Activated CD8-positive, alpha-beta T cell treated with anti-CD3 and anti-CD28 coated beads, Interleukin-2, amount 10 ng/mL, durations not matched to agents 7 days and 5 days (primary cell): Measurements from ENCODE around the gene SHB. TPM values are rescaled to one million over a fixed set of nuclear protein-coding genes. Genes with fewer than 3 reads are reported as not detected.

ENCODE experiments used
- ATAC-seq: fragments of 150-1000 bp; cut with Tn5 transposase; one replicate; pipeline ENCODE4 v1.10.0; 2021; ENCODE audit warnings: moderate library complexity
- CTCF ChIA-PET: fragments of 350-600 bp; sonication (Branson Sonifier 250); formaldehyde crosslinking; loops from one replicate; lab custom pipeline; 2021; ENCODE audit warnings: antibody characterized with exemption; lab: Charles Lee
- POLR2A ChIA-PET: fragments of 350-600 bp; sonication (Branson Sonifier 250); formaldehyde crosslinking; loops from one replicate; lab custom pipeline; 2021; ENCODE audit warnings: antibody characterized with exemption; lab: Charles Lee
- DNase-seq: peaks from one replicate; pipeline ENCODE4 v3.0.0-alpha.2; 2020
- H3K27ac Mint-ChIP-seq: one replicate; pipeline ENCODE4 v1.8.0; 2021; ENCODE audit warnings: mild to moderate bottlenecking, mixed read lengths
- H3K27me3 Mint-ChIP-seq: one replicate; pipeline ENCODE4 v1.8.0; 2021; ENCODE audit warnings: low read depth, mixed read lengths
- H3K36me3 Mint-ChIP-seq: one replicate; pipeline ENCODE4 v1.8.0; 2021; ENCODE audit warnings: low read depth, mixed read lengths
- H3K4me1 Mint-ChIP-seq: one replicate; pipeline ENCODE4 v1.8.0; 2021; ENCODE audit warnings: low read depth, mixed read lengths
- H3K4me3 Mint-ChIP-seq: one replicate; pipeline ENCODE4 v1.8.0; 2021; ENCODE audit warnings: mild to moderate bottlenecking, mixed read lengths
- H3K9me3 Mint-ChIP-seq: one replicate; pipeline ENCODE4 v1.8.0; 2022; ENCODE audit warnings: mixed read lengths; ENCODE audit not compliant: insufficient read depth
- total RNA-seq, 2 experiments: library from RNA; stranded (reverse); gene quantifications; one replicate each; pipeline ENCODE4 v1.2.3, GENCODE V29; 2021

The SHB gene
- total RNA-seq, 2 experiments from 2014 or later: 0.57 to 0.58 TPM

DNA sequence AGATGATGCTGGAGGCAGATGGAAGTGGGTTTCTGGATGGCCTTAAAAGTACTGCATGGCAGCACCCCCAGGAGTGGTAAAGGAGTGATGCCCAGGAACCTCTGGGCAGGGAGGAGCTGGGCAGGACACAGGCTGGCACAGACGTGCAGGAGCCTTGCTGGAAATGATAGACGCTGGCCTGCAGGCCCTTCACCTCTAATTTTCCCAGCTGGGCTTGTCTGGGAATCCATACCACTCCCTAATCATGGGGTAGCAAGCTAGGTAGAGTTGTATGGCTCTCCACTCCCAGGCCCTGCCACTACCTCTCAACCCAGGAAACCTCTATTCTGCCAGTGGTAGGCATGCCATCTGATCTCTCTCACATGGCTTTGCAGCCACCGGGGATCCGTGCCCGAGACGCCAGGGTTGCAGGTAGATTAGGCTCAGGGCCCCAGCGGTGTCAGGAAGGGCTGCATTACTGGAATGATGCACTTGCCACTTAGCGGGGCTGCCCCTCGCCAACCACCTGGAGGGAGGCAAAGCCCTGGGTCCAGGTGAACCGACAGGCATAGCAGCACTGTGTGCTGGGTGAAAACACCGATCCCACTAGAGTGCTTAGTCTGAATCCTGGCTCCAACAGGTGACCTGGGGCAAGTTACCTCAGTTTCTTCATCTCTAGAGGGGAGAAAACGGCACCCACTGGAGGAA is 85.5 kb downstream of the SHB start:
- Mint-ChIP-seq H3K4me3 (no peak overlapping the region), H3K9me3 (no peaks in the 10 kb centered on the region), H3K36me3 (no peaks in the 10 kb centered on the region), H3K27ac (no peak overlapping the region), H3K4me1 (peaks cover 22% of the 10 kb centered on the region), H3K27me3 (no peaks in the 10 kb centered on the region)
- DNase-seq (no peak), ATAC-seq (no peak)
- ChIA-PET POLR2A (no interaction called here), CTCF (interaction anchor here (0.6 kb wide), 1 partner anchor 10 kb away, joined by 3 read pairs; no protein-coding TSS in a partner anchor)

- POLR2A ChIA-PET: no interaction called here
- peaks cover 4% of the 10 kb centered on the region for H3K27me3 Mint-ChIP-seq
- DNase-seq (no peak), ATAC-seq (no peak)
- H3K4me3 Mint-ChIP-seq: no peak overlapping the region
- peaks cover 6% of the 10 kb centered on the region for H3K4me1 Mint-ChIP-seq
- H3K36me3 Mint-ChIP-seq: no peaks in the 10 kb centered on the region
- no peaks in the 10 kb centered on the region for H3K9me3 Mint-ChIP-seq
- no peak overlapping the region for H3K27ac Mint-ChIP-seq
- CTCF ChIA-PET: no interaction called here
Measured at GRCh38 chr9:37979844-37980243, 89.2 kb downstream of the SHB start.

GRCh38 chr9:37978983-37979382 is 90.0 kb downstream of the SHB start:
- DNase-seq (no peak), ATAC-seq (no peak)
- ChIA-PET POLR2A (no interaction called here), CTCF (no interaction called here)
- Mint-ChIP-seq H3K9me3 (no peaks in the 10 kb centered on the region), H3K36me3 (no peaks in the 10 kb centered on the region), H3K27ac (no peak overlapping the region), H3K4me1 (no peaks in the 10 kb centered on the region), H3K4me3 (no peak overlapping the region), H3K27me3 (peaks cover 4% of the 10 kb centered on the region)

GRCh38 chr9:37978481-37978864 is 90.6 kb downstream of the SHB start:
- ATAC-seq (no peak), DNase-seq (no peak)
- Mint-ChIP-seq H3K36me3 (no peaks in the 10 kb centered on the region), H3K9me3 (no peaks in the 10 kb centered on the region), H3K27ac (no peak overlapping the region), H3K27me3 (peaks cover 4% of the 10 kb centered on the region), H3K4me3 (no peak overlapping the region), H3K4me1 (no peaks in the 10 kb centered on the region)
- CTCF ChIA-PET: no interaction called here
- POLR2A ChIA-PET: no interaction called here

DNA sequence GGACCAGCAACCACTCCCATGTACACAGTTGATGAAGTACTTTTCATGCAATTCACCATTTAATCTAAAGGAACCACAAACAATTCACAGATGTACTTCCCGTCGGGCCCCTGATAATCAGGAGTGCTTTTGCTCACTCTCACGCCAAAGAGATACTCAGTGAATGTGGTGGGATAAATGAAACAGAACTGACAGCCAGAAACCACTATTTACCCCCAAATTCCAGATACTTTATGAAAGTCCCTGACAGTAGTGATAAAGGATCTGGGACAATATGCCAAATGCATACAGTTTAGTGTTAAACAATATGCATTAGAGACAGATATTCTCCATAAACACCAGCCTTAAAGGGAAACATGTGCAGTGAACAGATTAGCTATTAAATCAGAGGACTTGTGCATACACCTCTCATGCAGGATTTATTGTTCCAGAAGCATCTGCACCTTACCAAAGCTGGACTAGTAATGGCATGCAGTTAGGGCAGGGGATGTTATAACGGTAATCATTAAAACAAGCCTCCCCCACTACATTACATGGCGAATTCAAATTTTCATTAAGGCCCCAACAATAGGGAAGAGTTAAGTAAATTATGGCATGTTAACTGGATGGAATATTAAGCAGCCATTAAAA is 91.1 kb downstream of the SHB start:
- ATAC-seq: no peak
- no peak overlapping the region for H3K27ac Mint-ChIP-seq
- ChIA-PET CTCF (no interaction called here), POLR2A (no interaction called here)
- no peaks in the 10 kb centered on the region for H3K9me3 Mint-ChIP-seq
- H3K36me3 Mint-ChIP-seq: no peaks in the 10 kb centered on the region
- peaks cover 4% of the 10 kb centered on the region for H3K27me3 Mint-ChIP-seq
- no peak for DNase-seq
- H3K4me3 Mint-ChIP-seq: no peak overlapping the region
- no peaks in the 10 kb centered on the region for H3K4me1 Mint-ChIP-seq

DNA sequence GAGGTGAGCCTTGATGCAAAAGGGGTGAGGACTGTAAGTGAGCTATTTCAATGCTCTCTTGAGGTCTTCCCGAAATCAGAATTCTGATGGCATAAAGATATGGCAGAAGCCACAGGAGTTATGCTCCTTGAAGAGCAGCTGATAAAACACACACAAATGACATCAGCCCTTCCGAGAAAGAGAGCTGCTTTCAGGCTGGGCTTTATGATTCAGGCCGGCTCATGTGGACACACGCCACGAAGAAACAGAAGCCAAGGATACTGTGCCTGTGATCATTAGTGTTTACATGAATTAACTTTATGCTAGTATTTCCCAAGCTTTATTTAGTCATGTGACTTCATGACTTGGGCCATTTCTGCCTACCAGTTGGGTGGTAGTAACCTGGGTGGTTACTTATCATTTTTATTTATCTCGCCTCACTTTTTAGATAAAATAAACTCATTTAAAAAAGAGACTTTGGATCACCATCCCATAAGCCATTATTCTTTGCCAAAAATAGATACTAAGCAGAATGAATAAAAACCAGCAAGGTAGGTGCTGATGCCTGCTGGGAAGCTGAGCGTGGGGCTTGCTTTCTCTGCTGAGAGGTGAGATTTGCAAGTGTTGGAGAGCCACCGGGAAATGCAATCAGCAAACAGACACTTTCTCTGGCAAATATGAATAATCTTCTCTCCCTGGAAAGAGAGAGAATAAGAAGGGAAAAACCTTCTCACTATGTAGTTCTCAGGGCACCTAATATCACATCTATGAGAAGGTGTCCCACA is 92.1 kb downstream of the SHB start:
- H3K9me3 Mint-ChIP-seq: no peaks in the 10 kb centered on the region
- ChIA-PET POLR2A (no interaction called here), CTCF (interaction anchor here (0.9 kb wide), 1 partner anchor 53 kb away, joined by 3 read pairs; no protein-coding TSS in a partner anchor)
- peaks cover 4% of the 10 kb centered on the region for H3K27me3 Mint-ChIP-seq
- no peaks in the 10 kb centered on the region for H3K4me1 Mint-ChIP-seq
- DNase-seq (no peak), ATAC-seq (no peak)
- H3K4me3 Mint-ChIP-seq: no peak overlapping the region
- no peaks in the 10 kb centered on the region for H3K36me3 Mint-ChIP-seq
- no peak overlapping the region for H3K27ac Mint-ChIP-seq

DNA sequence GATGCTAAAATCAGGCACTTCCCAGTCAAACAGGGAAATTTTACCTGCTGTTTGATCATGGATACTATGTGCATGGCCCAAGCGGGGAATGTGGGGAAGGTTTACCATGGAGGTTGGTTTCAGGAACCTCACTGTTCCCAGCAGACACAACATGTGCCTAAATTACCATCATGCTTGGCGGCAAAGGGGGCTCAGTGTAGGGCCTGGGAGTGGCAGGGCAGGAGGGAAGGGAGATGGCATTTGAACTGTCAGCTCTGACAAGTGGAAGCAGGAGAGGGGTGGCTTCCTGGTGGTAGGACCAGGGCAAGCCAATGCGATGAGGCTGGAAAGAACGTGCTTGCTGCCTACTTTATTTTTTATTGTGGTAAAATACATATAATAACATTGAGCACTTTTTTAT is 93.4 kb downstream of the SHB start:
- no peaks in the 10 kb centered on the region for H3K9me3 Mint-ChIP-seq
- CTCF ChIA-PET: no interaction called here
- ATAC-seq (no peak), DNase-seq (no peak)
- peaks cover 4% of the 10 kb centered on the region for H3K27me3 Mint-ChIP-seq
- no peak overlapping the region for H3K4me3 Mint-ChIP-seq
- no peaks in the 10 kb centered on the region for H3K36me3 Mint-ChIP-seq
- POLR2A ChIA-PET: no interaction called here
- H3K27ac Mint-ChIP-seq: no peak overlapping the region
- H3K4me1 Mint-ChIP-seq: no peaks in the 10 kb centered on the region

GRCh38 chr9:37974506-37975173 is 94.4 kb downstream of the SHB start:
- Mint-ChIP-seq H3K4me1 (no peaks in the 10 kb centered on the region), H3K4me3 (no peak overlapping the region), H3K27ac (no peak overlapping the region), H3K9me3 (no peaks in the 10 kb centered on the region), H3K36me3 (no peaks in the 10 kb centered on the region), H3K27me3 (peaks cover 4% of the 10 kb centered on the region)
- DNase-seq: no peak
- ChIA-PET CTCF (no interaction called here), POLR2A (no interaction called here)
- ATAC-seq: no peak

DNA sequence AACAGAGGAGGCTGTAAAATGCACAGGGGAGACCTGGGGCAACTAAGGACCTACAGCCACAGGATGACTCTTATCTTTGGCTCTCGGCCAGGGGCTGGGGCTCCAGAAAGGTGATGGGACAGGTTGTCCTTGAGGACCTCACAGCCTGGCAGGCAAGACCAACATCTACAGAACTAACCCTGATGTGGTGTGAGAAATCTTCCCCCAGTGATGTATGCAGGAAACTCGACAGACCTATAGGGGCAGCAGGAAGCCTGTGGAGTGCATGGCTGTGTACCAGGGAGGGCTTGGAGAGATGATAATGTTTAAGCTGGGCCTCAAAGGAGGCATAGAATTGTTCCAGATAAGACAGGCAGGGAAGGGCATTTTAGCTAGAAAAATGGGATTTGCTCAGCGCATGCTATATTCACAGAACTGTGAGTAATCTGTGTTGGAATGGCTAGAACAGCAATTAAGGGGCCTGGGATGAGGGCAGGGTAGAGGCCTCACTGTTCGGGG is 96.6 kb downstream of the SHB start:
- Mint-ChIP-seq H3K27ac (no peak overlapping the region), H3K9me3 (no peaks in the 10 kb centered on the region), H3K4me1 (no peaks in the 10 kb centered on the region), H3K27me3 (no peaks in the 10 kb centered on the region), H3K4me3 (no peak overlapping the region), H3K36me3 (no peaks in the 10 kb centered on the region)
- ATAC-seq (peak; percentile 39), DNase-seq (no peak)
- ChIA-PET CTCF (no interaction called here), POLR2A (no interaction called here)

- DNase-seq (no peak), ATAC-seq (no peak)
- POLR2A ChIA-PET: interaction anchor here (0.9 kb wide), 1 partner anchor 17 kb away, joined by 7 read pairs; no protein-coding TSS in a partner anchor
- Mint-ChIP-seq H3K27ac (no peak overlapping the region), H3K4me1 (peaks cover under 1% of the 10 kb centered on the region), H3K27me3 (no peaks in the 10 kb centered on the region), H3K4me3 (no peak overlapping the region), H3K9me3 (no peaks in the 10 kb centered on the region), H3K36me3 (no peaks in the 10 kb centered on the region)
- CTCF ChIA-PET: no interaction called here
Measured at GRCh38 chr9:37971691-37972090, 97.3 kb downstream of the SHB start.

GRCh38 chr9:37971108-37971459 is 97.9 kb downstream of the SHB start:
- DNase-seq (no peak), ATAC-seq (no peak)
- Mint-ChIP-seq H3K4me1 (peaks cover 2% of the 10 kb centered on the region), H3K27ac (no peak overlapping the region), H3K27me3 (no peaks in the 10 kb centered on the region), H3K9me3 (no peaks in the 10 kb centered on the region), H3K4me3 (no peak overlapping the region), H3K36me3 (no peaks in the 10 kb centered on the region)
- CTCF ChIA-PET: no interaction called here
- POLR2A ChIA-PET: interaction anchor here (0.9 kb wide), 1 partner anchor 18 kb away, joined by 7 read pairs; no protein-coding TSS in a partner anchor
